Activated T-helper 1 cell treated with Interleukin-2 at 50 U/mL for 16 hours (primary cell): ENCODE results near the gene EXOC1.

Source experiments
- DNase-seq: peaks from one replicate; pipeline ENCODE4 v3.0.0-alpha.2; 2020; ENCODE audit warnings: low read depth

The EXOC1 gene

GRCh38 chr4:55857586-55857985 is 4.1 kb downstream of the EXOC1 start:
- DNase-seq: no peak

GRCh38 chr4:55859711-55860110 is 6.3 kb downstream of the EXOC1 start:
- DNase-seq: no peak

GRCh38 chr4:55864577-55865223 is 11.3 kb downstream of the EXOC1 start:
- no peak for DNase-seq

- DNase-seq: no peak
Observed at GRCh38 chr4:55865228-55865806, 11.9 kb downstream of the EXOC1 start.

GRCh38 chr4:55866290-55866907 is 13.0 kb downstream of the EXOC1 start:
- DNase-seq: no peak

GRCh38 chr4:55866973-55867574 is 13.6 kb downstream of the EXOC1 start:
- no peak for DNase-seq

- no peak for DNase-seq
Observed at GRCh38 chr4:55868581-55869090, 15.2 kb downstream of the EXOC1 start.

- no peak for DNase-seq
Observed at GRCh38 chr4:55871299-55871800, 17.9 kb downstream of the EXOC1 start.

GRCh38 chr4:55874831-55875230 is 21.4 kb downstream of the EXOC1 start:
- DNase-seq: no peak

GRCh38 chr4:55876387-55876786 is 22.9 kb downstream of the EXOC1 start:
- DNase-seq: no peak

GRCh38 chr4:55879224-55879623 is 25.8 kb downstream of the EXOC1 start:
- DNase-seq: no peak

- no peak for DNase-seq
Observed at GRCh38 chr4:55880652-55881280, 27.3 kb downstream of the EXOC1 start.

GRCh38 chr4:55884093-55884850 is 30.8 kb downstream of the EXOC1 start:
- DNase-seq: no peak

GRCh38 chr4:55884851-55885219 is 31.4 kb downstream of the EXOC1 start:
- DNase-seq: no peak

- no peak for DNase-seq
Observed at GRCh38 chr4:55887594-55887993, 34.1 kb downstream of the EXOC1 start.

GRCh38 chr4:55892156-55892555 is 38.7 kb downstream of the EXOC1 start:
- DNase-seq: no peak

- DNase-seq: no peak
Observed at GRCh38 chr4:55896622-55897021, 43.2 kb downstream of the EXOC1 start.

GRCh38 chr4:55902677-55903076 is 49.2 kb downstream of the EXOC1 start:
- DNase-seq: no peak

GRCh38 chr4:55903577-55903976 is 50.1 kb downstream of the EXOC1 start:
- DNase-seq: no peak

- DNase-seq: no peak
Observed at GRCh38 chr4:55904576-55904975, 51.1 kb downstream of the EXOC1 start.

- DNase-seq: no peak
Observed at GRCh38 chr4:55906323-55906722, 52.9 kb downstream of the EXOC1 start.

GRCh38 chr4:55906989-55907388 is 53.5 kb downstream of the EXOC1 start:
- DNase-seq: no peak
